HepG2 (cell line): Measurements from ENCODE around the gene C1orf50. TPM values are rescaled to one million over a fixed set of nuclear protein-coding genes. Genes with fewer than 3 reads are reported as not detected.
A peak's percentile ranks its signal among the peaks of the same experiment; 100 is the strongest.

ENCODE experiments used
- BRD4 ChIP-seq: sonication (generic); formaldehyde crosslinking; IDR thresholded peaks from 2 replicates; pipeline ENCODE4 v1.4.0; 2020; ENCODE audit warnings: missing genetic modification reagents
- ELF4 ChIP-seq: sonication (generic); formaldehyde crosslinking; IDR thresholded peaks from 2 replicates; pipeline ENCODE4 v1.5.0; 2020; ENCODE audit warnings: missing genetic modification reagents, mild to moderate bottlenecking, moderate library complexity, borderline replicate concordance
- EZH2 ChIP-seq: conservative IDR thresholded peaks from 2 replicates; pipeline ENCODE4 v1.6.1; 2012; ENCODE audit warnings: mild to moderate bottlenecking, low read depth, low read length, moderate library complexity
- GABPB1 ChIP-seq: IDR thresholded peaks from 2 replicates; pipeline ENCODE4 v1.6.1; 2016; ENCODE audit warnings: mild to moderate bottlenecking, missing genetic modification reagents, moderate library complexity, missing compliant biosample characterization
- PAWR ChIP-seq: sonication (generic); formaldehyde crosslinking; IDR thresholded peaks from 2 replicates; pipeline ENCODE4 v1.4.0; 2020; ENCODE audit warnings: missing genetic modification reagents, mild to moderate bottlenecking, borderline replicate concordance
- POLR2AphosphoS5 ChIP-seq: IDR thresholded peaks from 2 replicates; pipeline ENCODE4 v1.6.1; 2012; ENCODE audit warnings: low read depth, low read length
- RARA ChIP-seq: IDR thresholded peaks from 2 replicates; pipeline ENCODE4 v1.6.1; 2016; ENCODE audit warnings: missing genetic modification reagents, missing compliant biosample characterization
- STAG1 ChIP-seq: sonication (generic); formaldehyde crosslinking; IDR thresholded peaks from 2 replicates; pipeline ENCODE4 v1.4.0; 2020; ENCODE audit warnings: missing genetic modification reagents
- THYN1 ChIP-seq: sonication (generic); formaldehyde crosslinking; IDR thresholded peaks from 2 replicates; pipeline ENCODE4 v1.8.1; 2023; ENCODE audit warnings: low read depth, mild to moderate bottlenecking, moderate library complexity, missing genetic modification reagents, borderline replicate concordance
- TMF1 ChIP-seq: sonication (generic); formaldehyde crosslinking; IDR thresholded peaks from 2 replicates; pipeline ENCODE4 v1.8.1; 2022; ENCODE audit warnings: low read depth, missing genetic modification reagents
- ZBTB20 ChIP-seq: sonication (generic); formaldehyde crosslinking; IDR thresholded peaks from 2 replicates; pipeline ENCODE4 v1.8.1; 2023; ENCODE audit warnings: missing genetic modification reagents, low read depth, mild to moderate bottlenecking, borderline replicate concordance
- ZNF230 ChIP-seq: sonication (generic); formaldehyde crosslinking; IDR thresholded peaks from 2 replicates; pipeline ENCODE4 v1.4.0; 2020; ENCODE audit warnings: mild to moderate bottlenecking, missing genetic modification reagents
- ZNF547 ChIP-seq: sonication (generic); formaldehyde crosslinking; IDR thresholded peaks from 2 replicates; pipeline ENCODE4 v1.5.1; 2020; ENCODE audit warnings: mild to moderate bottlenecking, missing genetic modification reagents
- ZNF605 ChIP-seq: sonication (generic); formaldehyde crosslinking; IDR thresholded peaks from 2 replicates; pipeline ENCODE4 v1.8.0; 2022; ENCODE audit warnings: mild to moderate bottlenecking, missing genetic modification reagents
- ZNF737 ChIP-seq: sonication (generic); formaldehyde crosslinking; IDR thresholded peaks from 2 replicates; pipeline ENCODE4 v1.5.0; 2020; ENCODE audit warnings: missing genetic modification reagents, mild to moderate bottlenecking, borderline replicate concordance
- polyA plus RNA-seq, 8 experiments: library from polyadenylated mRNA; depleted of rRNA in 3 of 8; stranded (reverse) in 7 of 8; unstranded in 1 of 8; fragments of >200 nt; fragmentation: Illumina TruSeq in 4 of 8; extraction: Trizol in 4 of 8; gene quantifications; 2 replicates each; pipeline versions ENCODE4 v1.2.1 to v1.2.3, GENCODE V29; 2011 to 2016; ENCODE audit warnings: low read depth in 4 of 8, missing spikeins in 1 of 8, mixed read lengths in 1 of 8; ENCODE audit not compliant: insufficient read depth in 1 of 8
- total RNA-seq, 5 experiments: library from RNA; depleted of rRNA; stranded (reverse); fragments of >200 nt; fragmentation: Illumina TruSeq; extraction: Trizol; gene quantifications; 2 replicates each; pipeline ENCODE4 v1.2.3, GENCODE V29; 2016; ENCODE audit warnings: low read depth in 1 of 5
- TF ChIP-seq, protein P1 (sequence below): sonication (generic); formaldehyde crosslinking; IDR thresholded peaks from 2 replicates; pipeline ENCODE4 v1.4.0; 2020; ENCODE audit warnings: missing genetic modification reagents
- TF ChIP-seq, protein P2 (sequence below): sonication (generic); formaldehyde crosslinking; IDR thresholded peaks from 2 replicates; pipeline ENCODE4 v1.5.1; 2020; ENCODE audit warnings: missing genetic modification reagents, mild to moderate bottlenecking, borderline replicate concordance
- TF ChIP-seq, protein P3 (sequence below): sonication (generic); formaldehyde crosslinking; IDR thresholded peaks from 2 replicates; pipeline ENCODE4 v1.4.0; 2020; ENCODE audit warnings: mild to moderate bottlenecking, missing genetic modification reagents
- TF ChIP-seq, protein P4 (sequence below): sonication (generic); formaldehyde crosslinking; conservative IDR thresholded peaks from 2 replicates; pipeline ENCODE4 v1.4.0; 2020; ENCODE audit warnings: mild to moderate bottlenecking, missing genetic modification reagents, moderate library complexity

Gene C1orf50
- total and polyA plus RNA-seq, 2 of the 13 experiments (the other 11 are each of a cell fraction or from before 2014, with no cell fraction given), result 4.3 to 4.8 TPM

DNA sequence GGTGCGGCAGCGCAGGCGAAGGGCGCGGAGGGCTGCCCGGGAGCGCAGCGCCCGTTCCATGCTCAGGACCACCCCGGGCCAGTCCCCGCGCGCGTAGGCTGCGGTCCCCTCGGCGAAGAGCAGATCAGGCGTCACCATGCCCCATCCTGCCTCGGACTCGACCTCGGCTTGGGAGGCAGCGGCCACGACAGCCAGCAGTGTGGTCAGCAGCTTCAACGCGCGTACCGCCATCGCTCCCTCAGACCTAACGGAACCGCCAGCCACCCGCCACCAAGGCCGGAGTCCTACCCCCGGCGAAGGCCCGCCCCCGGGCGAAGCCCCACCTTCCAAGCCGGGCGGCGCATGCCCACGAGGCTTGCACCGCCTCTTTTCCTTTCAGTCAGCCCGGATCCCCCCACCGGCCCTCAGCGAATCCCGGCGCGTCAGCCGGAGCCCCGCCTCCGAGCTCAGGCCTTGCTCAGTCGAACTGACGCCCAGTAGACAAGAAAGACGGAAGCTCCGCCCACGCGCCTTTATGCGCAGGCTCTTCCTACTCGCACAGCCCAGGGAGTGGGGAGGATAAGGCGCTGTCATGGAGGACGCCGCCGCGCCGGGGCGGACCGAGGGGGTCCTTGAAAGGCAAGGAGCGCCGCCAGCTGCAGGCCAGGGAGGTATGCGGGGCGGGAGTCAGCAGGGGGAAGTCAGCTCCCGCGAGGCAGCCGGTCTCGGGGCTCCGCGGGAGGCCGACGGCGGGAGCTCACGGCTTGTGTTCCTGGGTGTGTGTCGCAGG is at the start of gene C1orf50, which contains the start of gene P3H1 (continued):
- TF ChIP-seq, protein P1, sequence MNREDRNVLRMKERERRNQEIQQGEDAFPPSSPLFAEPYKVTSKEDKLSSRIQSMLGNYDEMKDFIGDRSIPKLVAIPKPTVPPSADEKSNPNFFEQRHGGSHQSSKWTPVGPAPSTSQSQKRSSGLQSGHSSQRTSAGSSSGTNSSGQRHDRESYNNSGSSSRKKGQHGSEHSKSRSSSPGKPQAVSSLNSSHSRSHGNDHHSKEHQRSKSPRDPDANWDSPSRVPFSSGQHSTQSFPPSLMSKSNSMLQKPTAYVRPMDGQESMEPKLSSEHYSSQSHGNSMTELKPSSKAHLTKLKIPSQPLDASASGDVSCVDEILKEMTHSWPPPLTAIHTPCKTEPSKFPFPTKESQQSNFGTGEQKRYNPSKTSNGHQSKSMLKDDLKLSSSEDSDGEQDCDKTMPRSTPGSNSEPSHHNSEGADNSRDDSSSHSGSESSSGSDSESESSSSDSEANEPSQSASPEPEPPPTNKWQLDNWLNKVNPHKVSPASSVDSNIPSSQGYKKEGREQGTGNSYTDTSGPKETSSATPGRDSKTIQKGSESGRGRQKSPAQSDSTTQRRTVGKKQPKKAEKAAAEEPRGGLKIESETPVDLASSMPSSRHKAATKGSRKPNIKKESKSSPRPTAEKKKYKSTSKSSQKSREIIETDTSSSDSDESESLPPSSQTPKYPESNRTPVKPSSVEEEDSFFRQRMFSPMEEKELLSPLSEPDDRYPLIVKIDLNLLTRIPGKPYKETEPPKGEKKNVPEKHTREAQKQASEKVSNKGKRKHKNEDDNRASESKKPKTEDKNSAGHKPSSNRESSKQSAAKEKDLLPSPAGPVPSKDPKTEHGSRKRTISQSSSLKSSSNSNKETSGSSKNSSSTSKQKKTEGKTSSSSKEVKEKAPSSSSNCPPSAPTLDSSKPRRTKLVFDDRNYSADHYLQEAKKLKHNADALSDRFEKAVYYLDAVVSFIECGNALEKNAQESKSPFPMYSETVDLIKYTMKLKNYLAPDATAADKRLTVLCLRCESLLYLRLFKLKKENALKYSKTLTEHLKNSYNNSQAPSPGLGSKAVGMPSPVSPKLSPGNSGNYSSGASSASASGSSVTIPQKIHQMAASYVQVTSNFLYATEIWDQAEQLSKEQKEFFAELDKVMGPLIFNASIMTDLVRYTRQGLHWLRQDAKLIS (CRISPR knock-in tag), result no peak
- TF ChIP-seq ZNF605 (CRISPR knock-in tag) (0 out of 2 replicates have a peak, but pooled peaks have one; percentile 41), POLR2AphosphoS5 (peak; percentile 93), GABPB1 (CRISPR knock-in tag) (peak; percentile 85), STAG1 (CRISPR knock-in tag) (no peak), ZNF737 (CRISPR knock-in tag) (no peak), ELF4 (CRISPR knock-in tag) (no peak; the same call in 1 of the 2 replicates), RARA (CRISPR knock-in tag) (0 out of 2 replicates have a peak, but pooled peaks have one; percentile 12), ZBTB20 (CRISPR knock-in tag) (0 out of 2 replicates have a peak, but pooled peaks have one; percentile 44), ZNF547 (CRISPR knock-in tag) (peak; percentile 20; the same call in 1 of the 2 replicates), THYN1 (CRISPR knock-in tag) (peak; percentile 13; the same call in 1 of the 2 replicates), PAWR (CRISPR knock-in tag) (peak; percentile 82; the same call in 1 of the 2 replicates), BRD4 (CRISPR knock-in tag) (peak; percentile 93), TMF1 (peak; percentile 80; the same call in 1 of the 2 replicates), EZH2 (no peak), ZNF230 (CRISPR knock-in tag) (peak; percentile 81; the same call in 1 of the 2 replicates)
- TF ChIP-seq, protein P2, sequence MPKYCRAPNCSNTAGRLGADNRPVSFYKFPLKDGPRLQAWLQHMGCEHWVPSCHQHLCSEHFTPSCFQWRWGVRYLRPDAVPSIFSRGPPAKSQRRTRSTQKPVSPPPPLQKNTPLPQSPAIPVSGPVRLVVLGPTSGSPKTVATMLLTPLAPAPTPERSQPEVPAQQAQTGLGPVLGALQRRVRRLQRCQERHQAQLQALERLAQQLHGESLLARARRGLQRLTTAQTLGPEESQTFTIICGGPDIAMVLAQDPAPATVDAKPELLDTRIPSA (CRISPR knock-in tag), result no peak
- TF ChIP-seq, protein P3, sequence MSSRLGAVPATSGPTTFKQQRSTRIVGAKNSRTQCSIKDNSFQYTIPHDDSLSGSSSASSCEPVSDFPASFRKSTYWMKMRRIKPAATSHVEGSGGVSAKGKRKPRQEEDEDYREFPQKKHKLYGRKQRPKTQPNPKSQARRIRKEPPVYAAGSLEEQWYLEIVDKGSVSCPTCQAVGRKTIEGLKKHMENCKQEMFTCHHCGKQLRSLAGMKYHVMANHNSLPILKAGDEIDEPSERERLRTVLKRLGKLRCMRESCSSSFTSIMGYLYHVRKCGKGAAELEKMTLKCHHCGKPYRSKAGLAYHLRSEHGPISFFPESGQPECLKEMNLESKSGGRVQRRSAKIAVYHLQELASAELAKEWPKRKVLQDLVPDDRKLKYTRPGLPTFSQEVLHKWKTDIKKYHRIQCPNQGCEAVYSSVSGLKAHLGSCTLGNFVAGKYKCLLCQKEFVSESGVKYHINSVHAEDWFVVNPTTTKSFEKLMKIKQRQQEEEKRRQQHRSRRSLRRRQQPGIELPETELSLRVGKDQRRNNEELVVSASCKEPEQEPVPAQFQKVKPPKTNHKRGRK (CRISPR knock-in tag), result no peak
- TF ChIP-seq, protein P4, sequence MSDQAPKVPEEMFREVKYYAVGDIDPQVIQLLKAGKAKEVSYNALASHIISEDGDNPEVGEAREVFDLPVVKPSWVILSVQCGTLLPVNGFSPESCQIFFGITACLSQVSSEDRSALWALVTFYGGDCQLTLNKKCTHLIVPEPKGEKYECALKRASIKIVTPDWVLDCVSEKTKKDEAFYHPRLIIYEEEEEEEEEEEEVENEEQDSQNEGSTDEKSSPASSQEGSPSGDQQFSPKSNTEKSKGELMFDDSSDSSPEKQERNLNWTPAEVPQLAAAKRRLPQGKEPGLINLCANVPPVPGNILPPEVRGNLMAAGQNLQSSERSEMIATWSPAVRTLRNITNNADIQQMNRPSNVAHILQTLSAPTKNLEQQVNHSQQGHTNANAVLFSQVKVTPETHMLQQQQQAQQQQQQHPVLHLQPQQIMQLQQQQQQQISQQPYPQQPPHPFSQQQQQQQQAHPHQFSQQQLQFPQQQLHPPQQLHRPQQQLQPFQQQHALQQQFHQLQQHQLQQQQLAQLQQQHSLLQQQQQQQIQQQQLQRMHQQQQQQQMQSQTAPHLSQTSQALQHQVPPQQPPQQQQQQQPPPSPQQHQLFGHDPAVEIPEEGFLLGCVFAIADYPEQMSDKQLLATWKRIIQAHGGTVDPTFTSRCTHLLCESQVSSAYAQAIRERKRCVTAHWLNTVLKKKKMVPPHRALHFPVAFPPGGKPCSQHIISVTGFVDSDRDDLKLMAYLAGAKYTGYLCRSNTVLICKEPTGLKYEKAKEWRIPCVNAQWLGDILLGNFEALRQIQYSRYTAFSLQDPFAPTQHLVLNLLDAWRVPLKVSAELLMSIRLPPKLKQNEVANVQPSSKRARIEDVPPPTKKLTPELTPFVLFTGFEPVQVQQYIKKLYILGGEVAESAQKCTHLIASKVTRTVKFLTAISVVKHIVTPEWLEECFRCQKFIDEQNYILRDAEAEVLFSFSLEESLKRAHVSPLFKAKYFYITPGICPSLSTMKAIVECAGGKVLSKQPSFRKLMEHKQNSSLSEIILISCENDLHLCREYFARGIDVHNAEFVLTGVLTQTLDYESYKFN (CRISPR knock-in tag), result peak; percentile 41
